Activated B cell treated with CpG ODN at 0.5 μM for 24 hours (primary cell): ENCODE measurements around the gene GUCY2D. TPM values are rescaled to one million over a fixed set of nuclear protein-coding genes. Genes with fewer than 3 reads are reported as not detected.

Source experiments
- ATAC-seq: fragments of 200-7000 bp; cut with Tn5 transposase; one replicate; pipeline ENCODE4 v1.10.0; 2021; ENCODE audit warnings: low read depth, mild to moderate bottlenecking, moderate library complexity
- CTCF ChIA-PET: fragments of 350-600 bp; sonication (Branson Sonifier 250); formaldehyde crosslinking; loops from one replicate; lab custom pipeline; 2021; ENCODE audit warnings: antibody characterized with exemption; lab: Charles Lee
- POLR2A ChIA-PET: fragments of 350-600 bp; sonication (Branson Sonifier 250); formaldehyde crosslinking; loops from one replicate; lab custom pipeline; 2021; ENCODE audit warnings: antibody characterized with exemption; lab: Charles Lee
- DNase-seq: peaks from one replicate; pipeline ENCODE4 v3.0.0; 2022
- H3K27ac Mint-ChIP-seq: one replicate; pipeline ENCODE4 v1.8.0; 2020; ENCODE audit warnings: mixed read lengths
- H3K27me3 Mint-ChIP-seq: one replicate; pipeline ENCODE4 v1.8.0; 2021; ENCODE audit warnings: mixed read lengths
- H3K36me3 Mint-ChIP-seq: one replicate; pipeline ENCODE4 v1.8.0; 2021; ENCODE audit warnings: low read depth, mixed read lengths
- H3K4me1 Mint-ChIP-seq: one replicate; pipeline ENCODE4 v1.8.0; 2021; ENCODE audit warnings: mixed read lengths
- H3K4me3 Mint-ChIP-seq: one replicate; pipeline ENCODE4 v1.8.0; 2020; ENCODE audit warnings: mild to moderate bottlenecking, mixed read lengths
- H3K9me3 Mint-ChIP-seq: one replicate; pipeline ENCODE4 v1.8.0; 2020; ENCODE audit warnings: mixed read lengths
- CTCF ChIP-seq: fragments of 200-600 bp; IDR thresholded peaks from one replicate; pipeline ENCODE4 v1.8.0; 2022; ENCODE audit warnings: antibody characterized with exemption, mild to moderate bottlenecking
- intact Hi-C: fragments of 100-400 bp; cut with micrococcal nuclease; formaldehyde crosslinking; loops from one replicate; pipeline ENCODE4 v1.15.1; 2024
- total RNA-seq: library from RNA; stranded (reverse); gene quantifications from 2 replicates; pipeline ENCODE4 v1.2.3, GENCODE V29; 2022

Gene GUCY2D
- total RNA-seq, 1 donor from 2014 or later, result not detected

- DNase-seq, result no peak
- no peaks in the 10 kb centered on the region for H3K36me3 Mint-ChIP-seq
- no peaks in the 10 kb centered on the region for H3K9me3 Mint-ChIP-seq
- intact Hi-C loops, result no loop called here
- no peak for TF ChIP-seq CTCF
- no peaks in the 10 kb centered on the region for H3K4me1 Mint-ChIP-seq
- peaks cover 54% of the 10 kb centered on the region for H3K27me3 Mint-ChIP-seq
- no peak overlapping the region for H3K4me3 Mint-ChIP-seq
- no peak overlapping the region for H3K27ac Mint-ChIP-seq
- ATAC-seq, result no peak
- ChIA-PET CTCF (no interaction called here), POLR2A (no interaction called here)
These were observed 22.9 kb downstream of the GUCY2D start for GRCh38 chr17:8025176-8025911.

GRCh38 chr17:8029121-8029520 is 26.7 kb downstream of the GUCY2D start:
- no peaks in the 10 kb centered on the region for H3K36me3 Mint-ChIP-seq
- H3K27me3 Mint-ChIP-seq, result peaks cover 51% of the 10 kb centered on the region
- DNase-seq (no peak), ATAC-seq (no peak)
- H3K4me1 Mint-ChIP-seq, result no peaks in the 10 kb centered on the region
- no peak overlapping the region for H3K4me3 Mint-ChIP-seq
- intact Hi-C loops, result no loop called here
- ChIA-PET POLR2A (no interaction called here), CTCF (no interaction called here)
- TF ChIP-seq CTCF, result no peak
- H3K27ac Mint-ChIP-seq, result no peak overlapping the region
- H3K9me3 Mint-ChIP-seq, result no peaks in the 10 kb centered on the region

- no peak overlapping the region for H3K27ac Mint-ChIP-seq
- no peak overlapping the region for H3K4me3 Mint-ChIP-seq
- CTCF ChIA-PET, result no interaction called here
- DNase-seq, result no peak
- no peak for ATAC-seq
- H3K9me3 Mint-ChIP-seq, result no peaks in the 10 kb centered on the region
- no peaks in the 10 kb centered on the region for H3K36me3 Mint-ChIP-seq
- POLR2A ChIA-PET, result no interaction called here
- no peak for TF ChIP-seq CTCF
- H3K4me1 Mint-ChIP-seq, result no peaks in the 10 kb centered on the region
- intact Hi-C loops, result no loop called here
- peaks cover 44% of the 10 kb centered on the region for H3K27me3 Mint-ChIP-seq
These were observed 28.8 kb downstream of the GUCY2D start for GRCh38 chr17:8031261-8031661.

GRCh38 chr17:8031950-8032349 is 29.5 kb downstream of the GUCY2D start:
- intact Hi-C loops, result no loop called here
- H3K36me3 Mint-ChIP-seq, result no peaks in the 10 kb centered on the region
- H3K9me3 Mint-ChIP-seq, result no peaks in the 10 kb centered on the region
- DNase-seq (no peak), ATAC-seq (no peak)
- CTCF ChIA-PET, result no interaction called here
- peaks cover 44% of the 10 kb centered on the region for H3K27me3 Mint-ChIP-seq
- POLR2A ChIA-PET, result no interaction called here
- no peak overlapping the region for H3K27ac Mint-ChIP-seq
- no peak for TF ChIP-seq CTCF
- no peak overlapping the region for H3K4me3 Mint-ChIP-seq
- no peaks in the 10 kb centered on the region for H3K4me1 Mint-ChIP-seq

- Mint-ChIP-seq H3K4me1 (no peaks in the 10 kb centered on the region), H3K36me3 (no peaks in the 10 kb centered on the region), H3K27me3 (peaks cover 45% of the 10 kb centered on the region), H3K9me3 (no peaks in the 10 kb centered on the region), H3K4me3 (no peak overlapping the region), H3K27ac (no peak overlapping the region)
- POLR2A ChIA-PET, result no interaction called here
- CTCF ChIA-PET, result no interaction called here
- intact Hi-C loops, result no loop called here
- no peak for ATAC-seq
- no peak for DNase-seq
- TF ChIP-seq CTCF, result no peak
These were observed 30.0 kb downstream of the GUCY2D start for GRCh38 chr17:8032442-8032841.
